GM23338 (cell line): Measurements from ENCODE around the gene CFAP77. TPM values are rescaled to one million over a fixed set of nuclear protein-coding genes. Genes with fewer than 3 reads are reported as not detected.

Source experiments
- ATAC-seq: fragments of 200-7000 bp; cut with Tn5 transposase; 3 replicates; pipeline ENCODE4 v1.9.1; 2020
- DNase-seq: peaks from one replicate; pipeline ENCODE4 v3.0.0-alpha.2; 2015; ENCODE audit warnings: low spot score
- H2AFZ ChIP-seq: fragments of 200-600 bp; sonication (generic); 2 replicates; pipeline ENCODE4 v1.8.0; 2016; ENCODE audit warnings: antibody characterized with exemption, mild to moderate bottlenecking, moderate library complexity
- H3F3A ChIP-seq: fragments of 200-600 bp; sonication (generic); replicated peaks from 2 replicates; pipeline ENCODE4 v1.8.0; 2017; ENCODE audit warnings: antibody characterized with exemption, mixed run types, low read depth
- H3K27ac ChIP-seq: fragments of 200-600 bp; sonication (generic); 2 replicates; pipeline ENCODE4 v1.6.1; 2016; ENCODE audit warnings: low read depth
- H3K27me3 ChIP-seq: fragments of 200-600 bp; sonication (generic); 2 replicates; pipeline ENCODE4 v1.8.0; 2016; ENCODE audit warnings: mild to moderate bottlenecking, mixed run types, moderate library complexity; ENCODE audit not compliant: insufficient read depth
- H3K36me3 ChIP-seq: fragments of 200-600 bp; sonication (generic); 2 replicates; pipeline ENCODE4 v1.8.0; 2016; ENCODE audit warnings: mild to moderate bottlenecking; ENCODE audit not compliant: insufficient read depth
- H3K4me1 ChIP-seq: fragments of 200-600 bp; sonication (generic); 2 replicates; pipeline ENCODE4 v1.8.0; 2016; ENCODE audit warnings: mild to moderate bottlenecking, moderate library complexity; ENCODE audit not compliant: insufficient read depth
- H3K4me2 ChIP-seq: fragments of 200-600 bp; sonication (generic); 2 replicates; pipeline ENCODE4 v1.7.1; 2017; ENCODE audit warnings: mixed run types
- H3K4me3 ChIP-seq: fragments of 200-600 bp; sonication (generic); 2 replicates; pipeline ENCODE4 v1.6.1; 2016; ENCODE audit warnings: mixed run types
- H3K79me2 ChIP-seq: fragments of 200-600 bp; sonication (generic); replicated peaks from 2 replicates; pipeline ENCODE4 v1.8.0; 2017; ENCODE audit warnings: mild to moderate bottlenecking; ENCODE audit not compliant: insufficient read depth
- H3K9me2 ChIP-seq: fragments of 200-600 bp; sonication (generic); 2 replicates; pipeline ENCODE4 v1.8.0; 2017; ENCODE audit not compliant: insufficient read depth
- H4K20me1 ChIP-seq: fragments of 200-600 bp; sonication (generic); replicated peaks from 2 replicates; pipeline ENCODE4 v1.8.0; 2017; ENCODE audit warnings: mild to moderate bottlenecking; ENCODE audit not compliant: insufficient read depth
- H3K27ac Mint-ChIP-seq: 2 replicates; pipeline ENCODE4 v1.8.0; 2020; ENCODE audit warnings: inconsistent platforms, mild to moderate bottlenecking, moderate library complexity, mixed read lengths
- H3K27me3 Mint-ChIP-seq: 3 replicates; pipeline ENCODE4 v1.8.0; 2022; ENCODE audit warnings: low read depth, mild to moderate bottlenecking, moderate library complexity, mixed read lengths, inconsistent platforms; ENCODE audit not compliant: insufficient read depth, poor library complexity
- H3K36me3 Mint-ChIP-seq: 3 replicates; pipeline ENCODE4 v1.8.0; 2021; ENCODE audit warnings: low read depth, mild to moderate bottlenecking, inconsistent platforms, moderate library complexity, mixed read lengths
- H3K4me1 Mint-ChIP-seq: 3 replicates; pipeline ENCODE4 v1.8.0; 2020; ENCODE audit warnings: mild to moderate bottlenecking, inconsistent platforms, mixed read lengths
- H3K4me3 Mint-ChIP-seq: 3 replicates; pipeline ENCODE4 v1.8.0; 2021; ENCODE audit warnings: moderate library complexity, mild to moderate bottlenecking, inconsistent platforms, mixed read lengths
- H3K9me3 Mint-ChIP-seq: 3 replicates; pipeline ENCODE4 v1.8.0; 2020; ENCODE audit warnings: moderate library complexity, mild to moderate bottlenecking, inconsistent platforms, mixed read lengths
- CREB1 ChIP-seq: fragments of 250-450 bp; sonication (Bioruptor Pico); IDR thresholded peaks from 2 replicates; pipeline ENCODE4 v1.5.0; 2020; ENCODE audit warnings: low read depth, mild to moderate bottlenecking, moderate library complexity
- EZH2phosphoT487 ChIP-seq: fragments of 200-600 bp; sonication (generic); IDR thresholded peaks from one replicate; pipeline ENCODE4 v1.8.1; 2018; ENCODE audit warnings: antibody characterized with exemption; ENCODE audit not compliant: unreplicated experiment
- JUNB ChIP-seq: IDR thresholded peaks from one replicate; pipeline ENCODE4 v1.6.1; 2016; ENCODE audit warnings: antibody characterized with exemption; ENCODE audit not compliant: unreplicated experiment
- STAT1 ChIP-seq: IDR thresholded peaks from one replicate; pipeline ENCODE4 v1.6.1; 2016; ENCODE audit warnings: antibody characterized with exemption; ENCODE audit not compliant: unreplicated experiment
- ZNF114 ChIP-seq: fragments of 250-450 bp; sonication (Bioruptor Pico); IDR thresholded peaks from 2 replicates; pipeline ENCODE4 v1.5.0; 2020; ENCODE audit warnings: mild to moderate bottlenecking, moderate library complexity
- ZNF462 ChIP-seq: fragments of 250-450 bp; sonication (Bioruptor Pico); IDR thresholded peaks from 2 replicates; pipeline ENCODE4 v1.5.0; 2020; ENCODE audit warnings: mild to moderate bottlenecking, moderate library complexity
- polyA plus RNA-seq: library from polyadenylated mRNA; unstranded; fragments of >200 nt; fragmentation: Nextera tagmentation; extraction: Ambion mirVana; gene quantifications from 2 replicates; pipeline ENCODE4 v1.2.1, GENCODE V29; 2016
- total RNA-seq: library from RNA; depleted of rRNA; stranded (reverse); fragments of >200 nt; shearing (Covaris generic); gene quantifications from 2 replicates; pipeline ENCODE4 v1.2.3, GENCODE V29; 2014

CFAP77 gene
- total and polyA plus RNA-seq, 2 experiments from 2014 or later, result 0.97 to 1.3 TPM

- TF ChIP-seq ZNF462 (no peak), CREB1 (CRISPR knock-in tag) (no peak), STAT1 (no peak), JUNB (no peak)
Measured at GRCh38 chr9:132606066-132606465, 196.1 kb downstream of the CFAP77 start (continued).

GRCh38 chr9:132609184-132609583 lies 199.2 kb downstream of the CFAP77 start:
- Mint-ChIP-seq H3K4me3 (no peak overlapping the region), H3K36me3 (peaks cover 63% of the 10 kb centered on the region), H3K4me1 (peaks cover 4% of the 10 kb centered on the region; the same call in 1 of the 3 replicates), H3K9me3 (no peaks in the 10 kb centered on the region), H3K27me3 (peaks cover 8% of the 10 kb centered on the region), H3K27ac (no peak overlapping the region)
- Histone ChIP-seq H3K9me2 (no peaks in the 10 kb centered on the region), H3K27ac (no peak overlapping the region), H3K36me3 (peaks cover 10% of the 10 kb centered on the region; the same call in 1 of the 2 replicates), H4K20me1 (peaks cover 3% of the 10 kb centered on the region; the same call in 1 of the 2 replicates), H3K79me2 (no peaks in the 10 kb centered on the region), H3K4me2 (no peak overlapping the region), H3K4me3 (no peak overlapping the region), H3K27me3 (no peaks in the 10 kb centered on the region), H3F3A (0 out of 2 replicates have a peak, but pooled peaks cover 3% of the 10 kb centered on the region), H3K4me1 (no peaks in the 10 kb centered on the region), H2AFZ (no peak overlapping the region)
- TF ChIP-seq ZNF114 (CRISPR knock-in tag) (no peak), EZH2phosphoT487 (no peak), JUNB (no peak)
- DNase-seq (no peak), ATAC-seq (peak; percentile 33; the same call in 2 of the 3 replicates)
